Activated CD4-positive, alpha-beta T cell treated with anti-CD3 and anti-CD28 coated beads, Interleukin-2, amount 10 ng/mL, durations not matched to agents 7 days and 5 days (primary cell): ENCODE results near the gene VPS26C. TPM values are rescaled to one million over a fixed set of nuclear protein-coding genes. Genes with fewer than 3 reads are reported as not detected.

ENCODE experiments used
- CTCF ChIA-PET: fragments of 350-600 bp; sonication (Branson Sonifier 250); formaldehyde crosslinking; loops from one replicate; lab custom pipeline; 2021; ENCODE audit warnings: antibody characterized with exemption; lab: Charles Lee
- POLR2A ChIA-PET: fragments of 350-600 bp; sonication (Branson Sonifier 250); formaldehyde crosslinking; loops from one replicate; lab custom pipeline; 2021; ENCODE audit warnings: antibody characterized with exemption; lab: Charles Lee
- DNase-seq: peaks from one replicate; pipeline ENCODE4 v3.0.0-alpha.2; 2020
- H3K27ac Mint-ChIP-seq: one replicate; pipeline ENCODE4 v1.8.0; 2021; ENCODE audit warnings: mild to moderate bottlenecking, moderate library complexity, mixed read lengths
- H3K27me3 Mint-ChIP-seq: one replicate; pipeline ENCODE4 v1.8.0; 2021; ENCODE audit warnings: mixed read lengths
- H3K36me3 Mint-ChIP-seq: one replicate; pipeline ENCODE4 v1.8.0; 2021; ENCODE audit warnings: low read depth, mixed read lengths
- H3K4me1 Mint-ChIP-seq: one replicate; pipeline ENCODE4 v1.8.0; 2021; ENCODE audit warnings: mixed read lengths
- H3K4me3 Mint-ChIP-seq: one replicate; pipeline ENCODE4 v1.8.0; 2021; ENCODE audit warnings: mild to moderate bottlenecking, moderate library complexity, mixed read lengths
- H3K9me3 Mint-ChIP-seq: one replicate; pipeline ENCODE4 v1.8.0; 2021; ENCODE audit warnings: mixed read lengths
- total RNA-seq, 2 experiments: library from RNA; stranded (reverse); gene quantifications; one replicate each; pipeline ENCODE4 v1.2.3, GENCODE V29; 2021

VPS26C gene
- total RNA-seq, 2 experiments from 2014 or later: 80.1 to 85.6 TPM

- Mint-ChIP-seq H3K27ac (no peak overlapping the region), H3K9me3 (no peaks in the 10 kb centered on the region), H3K27me3 (peaks cover 1% of the 10 kb centered on the region), H3K4me3 (no peak overlapping the region), H3K4me1 (no peaks in the 10 kb centered on the region), H3K36me3 (no peaks in the 10 kb centered on the region)
- CTCF ChIA-PET: interaction anchor here (0.6 kb wide), 1 partner anchor 251 kb away, joined by 3 read pairs; no protein-coding TSS in a partner anchor
- POLR2A ChIA-PET: no interaction called here
- DNase-seq: no peak
These were observed 9.2 kb upstream of the VPS26C start for GRCh38 chr21:37276377-37276776.

- POLR2A ChIA-PET: interaction anchor here (0.6 kb wide), 1 partner anchor 270 kb away, joined by 3 read pairs; no protein-coding TSS in a partner anchor
These were observed 7.0 kb upstream of the VPS26C start for GRCh38 chr21:37273911-37274690.

GRCh38 chr21:37273440-37273839 lies 6.3 kb upstream of the VPS26C start:
- no peak overlapping the region for H3K27ac Mint-ChIP-seq
- ChIA-PET CTCF (interaction anchor here (0.9 kb wide), 1 partner anchor 16 kb away, joined by 3 read pairs; no protein-coding TSS in a partner anchor), POLR2A (interaction anchor here (0.6 kb wide), 1 partner anchor 271 kb away, joined by 3 read pairs; no protein-coding TSS in a partner anchor)
- H3K4me1 Mint-ChIP-seq: peaks cover 9% of the 10 kb centered on the region
- no peak overlapping the region for H3K4me3 Mint-ChIP-seq
- no peak for DNase-seq
- peaks cover 3% of the 10 kb centered on the region for H3K36me3 Mint-ChIP-seq
- peaks cover 1% of the 10 kb centered on the region for H3K27me3 Mint-ChIP-seq
- H3K9me3 Mint-ChIP-seq: no peaks in the 10 kb centered on the region

More at GRCh38 chr21:37273911-37274690, 7.0 kb upstream of the VPS26C start:
- H3K4me3 Mint-ChIP-seq: no peak overlapping the region
- CTCF ChIA-PET: interaction anchor here (0.9 kb wide), 1 partner anchor 16 kb away, joined by 3 read pairs; no protein-coding TSS in a partner anchor
- H3K9me3 Mint-ChIP-seq: no peaks in the 10 kb centered on the region
- H3K4me1 Mint-ChIP-seq: peaks cover 4% of the 10 kb centered on the region
- DNase-seq: no peak
- H3K36me3 Mint-ChIP-seq: peaks cover 3% of the 10 kb centered on the region
- no peak overlapping the region for H3K27ac Mint-ChIP-seq
- H3K27me3 Mint-ChIP-seq: peaks cover 1% of the 10 kb centered on the region

GRCh38 chr21:37272897-37273296 lies 5.8 kb upstream of the VPS26C start:
- no peak for DNase-seq
- CTCF ChIA-PET: no interaction called here
- Mint-ChIP-seq H3K27ac (no peak overlapping the region), H3K4me3 (no peak overlapping the region), H3K36me3 (peaks cover 3% of the 10 kb centered on the region), H3K4me1 (peaks cover 11% of the 10 kb centered on the region), H3K9me3 (no peaks in the 10 kb centered on the region), H3K27me3 (peaks cover 1% of the 10 kb centered on the region)
- POLR2A ChIA-PET: no interaction called here

- H3K4me3 Mint-ChIP-seq: no peak overlapping the region
- POLR2A ChIA-PET: no interaction called here
- peaks cover 17% of the 10 kb centered on the region for H3K4me1 Mint-ChIP-seq
- DNase-seq: no peak
- H3K27me3 Mint-ChIP-seq: peaks cover 1% of the 10 kb centered on the region
- no peaks in the 10 kb centered on the region for H3K9me3 Mint-ChIP-seq
- H3K27ac Mint-ChIP-seq: no peak overlapping the region
- peaks cover 9% of the 10 kb centered on the region for H3K36me3 Mint-ChIP-seq
- CTCF ChIA-PET: interaction anchor here (1.1 to 1.2 kb wide), 2 partner anchors 42 to 50 kb away, joined by 3 read pairs; no protein-coding TSS in a partner anchor
These were observed 3.6 kb upstream of the VPS26C start for GRCh38 chr21:37270576-37271365.

GRCh38 chr21:37269481-37269880 lies 2.3 kb upstream of the VPS26C start:
- Mint-ChIP-seq H3K27ac (peak overlapping the region; percentile 99), H3K36me3 (peaks cover 17% of the 10 kb centered on the region), H3K9me3 (no peaks in the 10 kb centered on the region), H3K4me3 (peak overlapping the region; percentile 28), H3K27me3 (peaks cover 1% of the 10 kb centered on the region), H3K4me1 (peaks cover 28% of the 10 kb centered on the region)
- ChIA-PET POLR2A (interaction anchor here (0.6 kb wide), 1 partner anchor 44 kb away, joined by 3 read pairs; no protein-coding TSS in a partner anchor), CTCF (no interaction called here)
- no peak for DNase-seq

- POLR2A ChIA-PET: interaction anchor here (1.3 kb wide), 1 partner anchor 98 kb away, joined by 8 read pairs; the partner anchor contains the start of gene DYRK1A
- CTCF ChIA-PET: interaction anchor here (2.1 to 2.8 kb wide), 2 partner anchors 11 to 166 kb away, joined by 6 to 8 read pairs; no protein-coding TSS in a partner anchor
These were observed 1.0 kb upstream of the VPS26C start for GRCh38 chr21:37268186-37268503.

GRCh38 chr21:37266515-37267221 lies 466 bp downstream of the VPS26C start:
- no peak for DNase-seq
- ChIA-PET CTCF (interaction anchor here (1.0 to 2.8 kb wide), 5 partner anchors 10 to 168 kb away, joined by 3 to 8 read pairs (median 6); no protein-coding TSS in a partner anchor), POLR2A (interaction anchor here (0.6 to 1.5 kb wide), 7 partner anchors 9 to 102 kb away, joined by 3 to 8 read pairs (median 3); partner anchors contain the start of gene DYRK1A)
- peaks cover 31% of the 10 kb centered on the region for H3K36me3 Mint-ChIP-seq
- H3K27ac Mint-ChIP-seq: peak overlapping the region; percentile 99
- no peaks in the 10 kb centered on the region for H3K9me3 Mint-ChIP-seq
- peak overlapping the region; percentile 97 for H3K4me3 Mint-ChIP-seq
- no peaks in the 10 kb centered on the region for H3K27me3 Mint-ChIP-seq
- H3K4me1 Mint-ChIP-seq: peaks cover 48% of the 10 kb centered on the region

More at GRCh38 chr21:37268186-37268503, 1.0 kb upstream of the VPS26C start:
- H3K4me1 Mint-ChIP-seq: peaks cover 42% of the 10 kb centered on the region
- no peak for DNase-seq
- peak overlapping the region; percentile 97 for H3K4me3 Mint-ChIP-seq
- H3K27ac Mint-ChIP-seq: peak overlapping the region; percentile 99
- H3K36me3 Mint-ChIP-seq: peaks cover 24% of the 10 kb centered on the region
- no peaks in the 10 kb centered on the region for H3K27me3 Mint-ChIP-seq
- no peaks in the 10 kb centered on the region for H3K9me3 Mint-ChIP-seq

- H3K27ac Mint-ChIP-seq: no peak overlapping the region
- H3K4me3 Mint-ChIP-seq: peak overlapping the region; percentile 34
- DNase-seq: no peak
- POLR2A ChIA-PET: no interaction called here
- peaks cover 41% of the 10 kb centered on the region for H3K36me3 Mint-ChIP-seq
- peaks cover 56% of the 10 kb centered on the region for H3K4me1 Mint-ChIP-seq
- no peaks in the 10 kb centered on the region for H3K9me3 Mint-ChIP-seq
- no peaks in the 10 kb centered on the region for H3K27me3 Mint-ChIP-seq
- CTCF ChIA-PET: interaction anchor here (1.0 to 1.1 kb wide), 2 partner anchors 22 to 39 kb away, joined by 3 read pairs; no protein-coding TSS in a partner anchor
These were observed 2.3 kb downstream of the VPS26C start for GRCh38 chr21:37264808-37265207.

GRCh38 chr21:37263827-37264600 lies 3.1 kb downstream of the VPS26C start:
- Mint-ChIP-seq H3K36me3 (peaks cover 38% of the 10 kb centered on the region), H3K9me3 (no peaks in the 10 kb centered on the region), H3K4me3 (peak overlapping the region; percentile 34), H3K27me3 (no peaks in the 10 kb centered on the region), H3K27ac (no peak overlapping the region), H3K4me1 (peaks cover 59% of the 10 kb centered on the region)
- no peak for DNase-seq
- ChIA-PET CTCF (interaction anchor here (1.0 to 1.1 kb wide), 2 partner anchors 21 to 38 kb away, joined by 3 read pairs; no protein-coding TSS in a partner anchor), POLR2A (no interaction called here)

GRCh38 chr21:37259426-37259825 lies 7.7 kb downstream of the VPS26C start:
- H3K27me3 Mint-ChIP-seq: no peaks in the 10 kb centered on the region
- no peak for DNase-seq
- H3K9me3 Mint-ChIP-seq: no peaks in the 10 kb centered on the region
- ChIA-PET CTCF (no interaction called here), POLR2A (no interaction called here)
- peaks cover 39% of the 10 kb centered on the region for H3K36me3 Mint-ChIP-seq
- peak overlapping the region; percentile 80 for H3K27ac Mint-ChIP-seq
- no peak overlapping the region for H3K4me3 Mint-ChIP-seq
- H3K4me1 Mint-ChIP-seq: peaks cover 65% of the 10 kb centered on the region
